Keratinocyte (primary cell): ENCODE data around the gene CDCA3. TPM values are rescaled to one million over a fixed set of nuclear protein-coding genes. Genes with fewer than 3 reads are reported as not detected.

Source experiments
- DNase-seq: peaks from one replicate; pipeline ENCODE4 v3.0.0-alpha.2; 2011; ENCODE audit warnings: low read depth, missing footprints, low spot score
- FAIRE-seq: peaks from 2 replicates; lab custom pipeline; 2011; peaks lifted over from hg19 to GRCh38; lab: Jason Lieb, UNC
- H2AFZ ChIP-seq: 2 replicates; pipeline ENCODE4 v1.6.0; 2012; ENCODE audit warnings: low read length, control low read depth, inconsistent platforms; ENCODE audit not compliant: control insufficient read depth
- H3K27ac ChIP-seq: 2 replicates; pipeline ENCODE4 v1.5.1; 2011; ENCODE audit warnings: low read length; ENCODE audit not compliant: control insufficient read depth, insufficient read depth
- H3K27me3 ChIP-seq: 3 replicates; pipeline ENCODE4 v1.6.0; 2011; ENCODE audit warnings: low read length; ENCODE audit not compliant: control insufficient read depth, insufficient read depth; ENCODE audit errors: extremely low read depth
- H3K36me3 ChIP-seq, 2 experiments: 2 replicates in 1 of 2; 3 replicates in 1 of 2; pipeline ENCODE4 v1.5.1; 2011; ENCODE audit warnings: low read length in 2 of 2, mild to moderate bottlenecking in 1 of 2; ENCODE audit not compliant: control insufficient read depth in 2 of 2, insufficient read depth in 2 of 2; ENCODE audit errors: extremely low read depth in 1 of 2
- H3K4me1 ChIP-seq: 3 replicates; pipeline ENCODE4 v1.5.1; 2011; ENCODE audit warnings: low read length; ENCODE audit not compliant: control insufficient read depth, insufficient read depth; ENCODE audit errors: extremely low read depth
- H3K4me2 ChIP-seq: 3 replicates; pipeline ENCODE4 v1.6.0; 2011; ENCODE audit warnings: low read depth, low read length; ENCODE audit not compliant: control insufficient read depth, insufficient read depth; ENCODE audit errors: extremely low read depth
- H3K4me3 ChIP-seq, 3 experiments: fragments of 200-600 bp in 1 of 3; sonication (generic) in 1 of 3; 2 replicates in 2 of 3; 3 replicates in 1 of 3; pipeline ENCODE4 v1.5.1; 2011 to 2016; ENCODE audit warnings: low read length in 3 of 3, mild to moderate bottlenecking in 3 of 3, control low read depth in 2 of 3, inconsistent platforms in 1 of 3, low read depth in 1 of 3, mixed read lengths in 1 of 3, mixed run types in 1 of 3, moderate library complexity in 1 of 3; ENCODE audit not compliant: control insufficient read depth in 2 of 3, insufficient read depth in 2 of 3; ENCODE audit errors: extremely low read depth in 1 of 3
- H3K79me2 ChIP-seq: 2 replicates; pipeline ENCODE4 v1.6.0; 2012; ENCODE audit warnings: low read length; ENCODE audit not compliant: control insufficient read depth, insufficient read depth
- H3K9ac ChIP-seq: 3 replicates; pipeline ENCODE4 v1.6.0; 2011; ENCODE audit warnings: low read length; ENCODE audit not compliant: control insufficient read depth, insufficient read depth; ENCODE audit errors: extremely low read depth
- H3K9me1 ChIP-seq: 3 replicates; pipeline ENCODE4 v1.6.0; 2011; ENCODE audit warnings: low read length; ENCODE audit not compliant: control insufficient read depth, insufficient read depth; ENCODE audit errors: extremely low read depth
- H3K9me3 ChIP-seq: 2 replicates; pipeline ENCODE4 v1.5.1; 2012; ENCODE audit warnings: low read depth, low read length; ENCODE audit not compliant: control insufficient read depth
- H4K20me1 ChIP-seq: 3 replicates; pipeline ENCODE4 v1.6.0; 2011; ENCODE audit warnings: low read length; ENCODE audit not compliant: control insufficient read depth, insufficient read depth; ENCODE audit errors: extremely low read depth
- EZH2 ChIP-seq: IDR thresholded peaks from one replicate; pipeline ENCODE4 v1.6.1; 2012; ENCODE audit warnings: inconsistent platforms, mild to moderate bottlenecking, low read length, moderate library complexity
- dilution Hi-C: fragments of 300-500 bp; cut with MboI; formaldehyde crosslinking; loops from one replicate; pipeline ENCODE4 v1.7.0; 2020; ENCODE audit warnings: low sequenced_read_pairs; ENCODE audit not compliant: extremely low pct_ligation_motif_present
- polyA plus RNA-seq, 5 experiments: library from polyadenylated mRNA; depleted of rRNA in 3 of 5; stranded (reverse) in 3 of 5; stranded (forward) in 1 of 5; unstranded in 1 of 5; fragments of >200 nt; gene quantifications; 1 replicate in 1 of 5; 2 replicates in 3 of 5; 3 replicates in 1 of 5; pipeline versions ENCODE4 v1.2.1 to v1.2.3, GENCODE V29; 2011 to 2012; ENCODE audit warnings: missing spikeins in 2 of 5, low read depth in 1 of 5, low replicate concordance in 1 of 5
- TF ChIP-seq, protein P1 (sequence below), 3 experiments: IDR thresholded peaks in 1 of 3; conservative IDR thresholded peaks in 1 of 3; optimal IDR thresholded peaks in 1 of 3; 2 replicates in 2 of 3; 3 replicates in 1 of 3; pipeline versions ENCODE3 to v1.5.1; 2011; ENCODE audit warnings: low read length in 3 of 3, mild to moderate bottlenecking in 3 of 3, moderate library complexity in 2 of 3, control low read depth in 1 of 3, inconsistent platforms in 1 of 3; ENCODE audit not compliant: insufficient read depth in 2 of 3; ENCODE audit errors: extremely low read depth in 1 of 3

Gene CDCA3
- polyA plus RNA-seq, 1 donor (not counting 4 experiments of a cell fraction or from before 2014, with no cell fraction given) = 15.0 TPM

DNA sequence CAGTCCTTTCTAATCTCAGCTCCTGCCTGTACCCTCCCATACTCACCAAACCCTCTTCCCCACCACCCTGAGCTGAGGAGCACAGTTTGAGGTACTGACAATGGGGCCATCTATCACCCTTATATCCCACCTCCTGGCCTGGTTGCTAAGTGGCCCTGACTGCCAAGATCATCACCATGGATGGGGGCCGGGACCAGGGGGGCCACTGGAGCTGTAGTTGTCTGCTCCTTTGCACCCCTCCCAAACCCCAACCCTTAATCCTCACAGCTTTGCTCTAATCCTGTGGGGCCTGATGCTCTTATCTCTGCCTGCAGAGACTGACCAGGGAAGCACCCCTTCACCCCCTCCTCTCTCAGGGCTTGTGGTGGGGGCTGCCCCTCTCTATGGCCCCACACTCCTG lies 10.8 kb downstream of the CDCA3 start:
- FAIRE-seq (no peak), DNase-seq (no peak)
- H3K9me1 ChIP-seq = no peaks in the 10 kb centered on the region
- no peaks in the 10 kb centered on the region for H3K9me3 ChIP-seq
- peaks cover 0 to 4% of the 10 kb centered on the region in 2 experiments for H3K36me3 ChIP-seq
- H3K4me2 ChIP-seq = no peak overlapping the region
- no peaks in the 10 kb centered on the region for H3K79me2 ChIP-seq
- H3K4me3 ChIP-seq = no peak overlapping the region
- no peaks in the 10 kb centered on the region for H3K4me1 ChIP-seq
- dilution Hi-C loops = no loop called here
- no peaks in the 10 kb centered on the region for H3K27me3 ChIP-seq
- no peak overlapping the region for H2AFZ ChIP-seq
- no peak overlapping the region for H3K27ac ChIP-seq
- TF ChIP-seq EZH2 = no peak
- TF ChIP-seq, protein P1, sequence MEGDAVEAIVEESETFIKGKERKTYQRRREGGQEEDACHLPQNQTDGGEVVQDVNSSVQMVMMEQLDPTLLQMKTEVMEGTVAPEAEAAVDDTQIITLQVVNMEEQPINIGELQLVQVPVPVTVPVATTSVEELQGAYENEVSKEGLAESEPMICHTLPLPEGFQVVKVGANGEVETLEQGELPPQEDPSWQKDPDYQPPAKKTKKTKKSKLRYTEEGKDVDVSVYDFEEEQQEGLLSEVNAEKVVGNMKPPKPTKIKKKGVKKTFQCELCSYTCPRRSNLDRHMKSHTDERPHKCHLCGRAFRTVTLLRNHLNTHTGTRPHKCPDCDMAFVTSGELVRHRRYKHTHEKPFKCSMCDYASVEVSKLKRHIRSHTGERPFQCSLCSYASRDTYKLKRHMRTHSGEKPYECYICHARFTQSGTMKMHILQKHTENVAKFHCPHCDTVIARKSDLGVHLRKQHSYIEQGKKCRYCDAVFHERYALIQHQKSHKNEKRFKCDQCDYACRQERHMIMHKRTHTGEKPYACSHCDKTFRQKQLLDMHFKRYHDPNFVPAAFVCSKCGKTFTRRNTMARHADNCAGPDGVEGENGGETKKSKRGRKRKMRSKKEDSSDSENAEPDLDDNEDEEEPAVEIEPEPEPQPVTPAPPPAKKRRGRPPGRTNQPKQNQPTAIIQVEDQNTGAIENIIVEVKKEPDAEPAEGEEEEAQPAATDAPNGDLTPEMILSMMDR (optimal IDR thresholded peaks at IDR 0.05 in 1 of 3, IDR thresholded peaks at IDR 0.05 in 1 of 3, conservative IDR thresholded peaks at IDR 0.05 in 1 of 3; ENCODE audit: extremely low read depth in 1 of 3, insufficient read depth in 2 of 3, low read length in 3 of 3) = no peak
- no peak overlapping the region for H3K9ac ChIP-seq
- H4K20me1 ChIP-seq = peaks cover 2% of the 10 kb centered on the region

DNA sequence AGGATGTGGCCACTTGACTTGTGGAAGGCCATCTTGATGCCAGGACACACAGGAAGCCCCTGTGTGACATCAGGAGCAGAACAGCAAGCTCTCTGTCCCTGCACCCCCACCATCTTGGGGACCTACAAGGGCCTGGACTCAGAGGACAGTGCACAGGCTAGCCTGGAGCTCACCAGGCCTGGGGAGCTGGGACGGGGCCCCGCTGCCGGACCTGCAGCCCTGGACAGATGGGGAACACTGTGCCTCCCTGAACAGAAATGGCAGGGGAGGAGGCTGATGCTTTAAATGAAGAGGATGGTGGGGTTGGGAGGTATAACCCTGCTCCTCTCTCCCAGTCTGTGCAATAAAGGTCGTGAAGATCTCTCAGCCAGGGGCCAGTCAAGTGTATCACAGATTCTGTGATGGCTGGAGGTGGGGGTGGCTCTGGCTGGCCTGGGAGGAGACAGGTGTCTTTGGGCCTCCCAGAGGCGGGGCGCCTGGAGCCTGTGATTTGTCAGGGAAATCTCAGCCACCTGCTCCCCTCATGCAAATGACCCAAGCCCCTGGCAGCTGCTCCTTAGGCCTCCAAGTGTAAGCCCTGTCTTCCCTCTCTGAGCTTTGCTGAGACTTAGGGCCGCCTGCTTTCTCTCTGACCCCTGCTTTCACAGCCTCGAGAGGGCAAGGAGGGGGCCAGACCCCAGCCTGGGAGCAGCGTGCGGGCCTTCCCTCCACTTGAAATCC lies 11.4 kb downstream of the CDCA3 start:
- Histone ChIP-seq H3K9me3 (no peaks in the 10 kb centered on the region), H3K9ac (no peak overlapping the region), H3K36me3 (peaks cover 0 to 4% of the 10 kb centered on the region in 2 experiments), H4K20me1 (peaks cover 2% of the 10 kb centered on the region), H3K4me1 (no peaks in the 10 kb centered on the region), H2AFZ (no peak overlapping the region), H3K27ac (no peak overlapping the region), H3K4me2 (no peak overlapping the region), H3K27me3 (no peaks in the 10 kb centered on the region), H3K4me3 (no peak overlapping the region), H3K79me2 (no peaks in the 10 kb centered on the region), H3K9me1 (no peaks in the 10 kb centered on the region)
- dilution Hi-C loops = no loop called here
- no peak for TF ChIP-seq EZH2
- TF ChIP-seq, protein P1 (optimal IDR thresholded peaks at IDR 0.05 in 1 of 3, IDR thresholded peaks at IDR 0.05 in 1 of 3, conservative IDR thresholded peaks at IDR 0.05 in 1 of 3; ENCODE audit: extremely low read depth in 1 of 3, insufficient read depth in 2 of 3, low read length in 3 of 3) = no peak
- FAIRE-seq (no peak), DNase-seq (no peak)
